PFSK-1 (cell line): ENCODE results near the gene SIGLEC15.

Source experiments
- FOXP2 ChIP-seq: optimal IDR thresholded peaks from 2 replicates; pipeline ENCODE3; 2011; ENCODE audit warnings: borderline replicate concordance, control low read depth, inconsistent platforms; ENCODE audit not compliant: insufficient read depth; ENCODE audit errors: extremely low read length, extremely low read depth
- POLR2AphosphoS5 ChIP-seq: IDR thresholded peaks from 2 replicates; pipeline ENCODE4 v1.6.1; 2012; ENCODE audit warnings: low read depth, mild to moderate bottlenecking, control low read depth, low read length, moderate library complexity
- REST ChIP-seq, 2 experiments: IDR thresholded peaks; 2 replicates each; pipeline versions ENCODE4 v1.6.1 to v1.8.0; 2011 to 2012; ENCODE audit warnings: low read depth in 2 of 2, low read length in 2 of 2, control low read depth in 1 of 2, inconsistent platforms in 1 of 2, mild to moderate bottlenecking in 1 of 2, moderate library complexity in 1 of 2; ENCODE audit not compliant: insufficient read depth in 1 of 2
- SIN3A ChIP-seq: IDR thresholded peaks from 2 replicates; pipeline ENCODE4 v1.6.1; 2012; ENCODE audit warnings: mild to moderate bottlenecking, low read length, moderate library complexity, borderline replicate concordance; ENCODE audit not compliant: insufficient read depth
- TAF1 ChIP-seq: IDR thresholded peaks from 2 replicates; pipeline ENCODE4 v1.6.1; 2012; ENCODE audit warnings: low read length, control low read depth, borderline replicate concordance; ENCODE audit not compliant: insufficient read depth

The SIGLEC15 gene

DNA sequence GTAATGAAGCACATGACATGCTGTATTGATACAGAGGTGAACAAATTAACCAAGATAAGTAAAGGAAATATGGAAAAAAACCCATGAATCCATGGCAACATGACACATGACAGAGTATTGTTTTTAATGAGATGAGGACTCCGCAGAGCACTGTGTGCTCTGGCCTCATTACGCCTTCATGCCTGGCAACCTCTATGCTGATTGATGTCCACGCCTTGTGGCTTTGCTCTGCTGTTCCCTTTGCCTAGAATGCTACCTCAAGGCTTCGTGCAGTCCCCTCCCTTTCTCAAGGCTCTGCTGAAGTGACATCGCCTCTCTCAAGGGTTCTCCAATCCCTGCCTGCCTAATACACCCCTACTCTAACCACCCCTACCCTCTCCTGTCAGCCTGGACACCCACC, 8.4 kb downstream of the SIGLEC15 start:
- no peak for TF ChIP-seq POLR2AphosphoS5
- TF ChIP-seq REST (IDR thresholded peaks at IDR 0.05; ENCODE audit: insufficient read depth in 1 of 2, low read depth in 2 of 2, low read length in 2 of 2): no peak
- TF ChIP-seq FOXP2: no peak
- no peak for TF ChIP-seq TAF1
- no peak for TF ChIP-seq SIN3A

- TF ChIP-seq SIN3A (no peak), POLR2AphosphoS5 (no peak), REST (IDR thresholded peaks at IDR 0.05; ENCODE audit: insufficient read depth in 1 of 2, low read depth in 2 of 2, low read length in 2 of 2) (no peak), FOXP2 (no peak), TAF1 (no peak)
These were observed 8.8 kb downstream of the SIGLEC15 start for GRCh38 chr18:45834306-45834705.

DNA sequence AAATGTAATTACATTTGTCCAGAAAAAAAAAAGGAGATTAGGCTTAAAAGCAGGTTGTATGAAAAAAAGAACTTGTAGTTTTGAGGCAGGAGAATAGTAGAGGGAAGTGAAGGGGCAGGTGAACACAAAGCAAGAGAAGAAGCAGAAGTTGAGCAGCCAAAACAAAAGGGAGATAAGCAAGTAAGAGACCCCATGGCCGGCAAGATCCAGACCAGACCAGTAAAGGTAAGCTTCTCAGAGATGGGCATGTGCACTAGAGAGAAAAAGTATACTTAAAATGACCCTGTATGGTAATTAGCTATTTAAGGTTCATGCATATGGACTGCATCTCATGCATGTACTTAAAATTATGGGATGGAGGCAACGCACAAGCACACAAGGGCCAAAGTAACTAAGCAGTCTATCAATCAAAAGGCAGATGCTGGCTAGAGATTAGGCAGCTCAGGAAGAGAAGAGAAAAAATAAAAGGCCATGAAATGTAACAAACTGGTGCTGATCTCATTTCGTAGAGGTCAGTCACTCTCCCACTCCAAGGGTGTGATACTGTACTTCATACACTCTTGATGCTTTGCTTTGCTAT, 9.7 kb downstream of the SIGLEC15 start:
- no peak for TF ChIP-seq TAF1

DNA sequence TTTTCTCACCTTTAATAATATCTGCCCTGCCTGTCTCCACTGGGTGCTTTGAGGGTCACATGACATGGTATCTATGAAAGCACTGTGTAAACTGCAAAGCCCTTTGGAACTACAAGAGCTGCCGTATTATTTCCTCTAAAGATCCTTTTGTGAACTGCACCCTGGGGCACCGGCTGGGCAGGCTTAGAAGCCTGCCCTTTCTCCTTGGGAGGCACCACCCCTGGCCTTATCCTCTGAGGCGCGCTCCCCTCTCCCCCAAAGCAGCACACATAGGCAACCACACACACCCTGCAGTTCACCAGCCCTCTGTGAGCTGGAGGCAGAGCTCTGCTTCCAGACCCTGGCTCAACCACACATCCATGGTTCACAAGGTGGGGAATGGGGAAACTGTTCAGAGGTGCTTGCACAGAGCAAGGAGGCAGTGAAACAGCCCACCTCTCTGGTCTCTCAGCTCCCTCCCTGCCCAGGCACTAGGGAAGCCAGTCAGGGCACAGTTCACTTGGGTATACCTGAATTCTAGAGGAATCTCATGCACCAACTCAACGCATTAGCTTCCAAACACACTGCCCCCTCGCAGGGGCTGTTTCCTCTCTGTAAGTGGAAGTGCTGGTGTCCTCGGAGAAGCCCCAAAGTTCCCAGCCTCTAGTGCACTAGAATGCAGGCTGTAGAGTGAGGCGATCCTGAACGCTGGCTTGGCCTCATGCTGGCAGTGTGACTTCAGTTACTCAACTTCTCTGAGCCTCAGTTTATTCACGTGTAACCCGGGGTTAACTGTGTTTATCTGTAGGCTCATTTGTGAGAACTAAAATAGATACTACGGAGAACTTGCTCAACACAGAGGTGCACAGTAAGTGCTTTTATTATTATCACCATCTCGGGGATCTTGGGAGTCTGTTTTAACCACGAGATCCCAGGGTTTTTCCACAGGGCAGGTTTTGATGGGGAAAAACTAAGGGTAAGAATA, 11.0 kb downstream of the SIGLEC15 start:
- no peak for TF ChIP-seq POLR2AphosphoS5
- TF ChIP-seq TAF1: no peak
- no peak for TF ChIP-seq SIN3A
- no peak for TF ChIP-seq REST (IDR thresholded peaks at IDR 0.05; ENCODE audit: insufficient read depth in 1 of 2, low read depth in 2 of 2, low read length in 2 of 2)

GRCh38 chr18:45837283-45838070, 12.0 kb downstream of the SIGLEC15 start:
- TF ChIP-seq POLR2AphosphoS5 (no peak), REST (IDR thresholded peaks at IDR 0.05; ENCODE audit: insufficient read depth in 1 of 2, low read depth in 2 of 2, low read length in 2 of 2) (no peak), FOXP2 (no peak), TAF1 (no peak), SIN3A (no peak)
